Adrenal gland (tissue), 12 donors: ENCODE measurements around the gene DNAJB2. TPM values are rescaled to one million over a fixed set of nuclear protein-coding genes. Genes with fewer than 3 reads are reported as not detected.
"Not testable (repeated sequence)": the region's sequence is repeated elsewhere in the genome, so short reads cannot be mapped to it uniquely, and the experiment has no call there.

Source experiments
- DNase-seq, 7 donors: peaks; one replicate each; pipeline ENCODE4 v3.0.0-alpha.2; 2019 to 2020
- H3K27ac ChIP-seq, 5 donors: fragments of 200-600 bp; sonication (generic) in 4 of 5; 1 replicate in 3 of 5; 2 replicates in 2 of 5; pipeline versions ENCODE4 v1.5.1 to v1.8.0; 2016 to 2020; ENCODE audit warnings: mild to moderate bottlenecking in 1 of 5
- H3K27me3 ChIP-seq: fragments of 200-600 bp; 2 replicates; pipeline ENCODE4 v1.8.0; 2021
- H3K36me3 ChIP-seq, 2 donors: fragments of 200-600 bp; replicated peaks in 1 of 2; 1 replicate in 1 of 2; 2 replicates in 1 of 2; pipeline versions ENCODE4 v1.5.1 to v1.8.0; 2018 to 2022
- H3K4me1 ChIP-seq, 2 donors: fragments of 200-600 bp; replicated peaks in 1 of 2; 1 replicate in 1 of 2; 2 replicates in 1 of 2; pipeline versions ENCODE4 v1.5.1 to v1.8.0; 2018 to 2021
- H3K4me3 ChIP-seq, 4 donors: fragments of 200-600 bp; sonication (generic) in 3 of 4; one replicate each; pipeline ENCODE4 v1.5.1; 2016 to 2018
- H3K9me3 ChIP-seq, 3 donors: fragments of 200-600 bp; sonication (generic) in 1 of 3; replicated peaks in 1 of 3; 1 replicate in 2 of 3; 2 replicates in 1 of 3; pipeline versions ENCODE4 v1.5.1 to v1.8.0; 2016 to 2021
- CTCF ChIP-seq, 6 experiments: fragments of 450-650 bp in 4 of 6; fragments of 200-600 bp in 2 of 6; sonication (generic) in 1 of 6; IDR thresholded peaks; 1 replicate in 5 of 6; 2 replicates in 1 of 6; pipeline versions ENCODE4 v1.5.1 to v1.8.0; 2016 to 2021; ENCODE audit warnings: antibody characterized with exemption in 6 of 6, mild to moderate bottlenecking in 2 of 6, moderate library complexity in 1 of 6
- POLR2A ChIP-seq, 2 donors: fragments of 450-650 bp; IDR thresholded peaks; one replicate each; pipeline ENCODE4 v1.6.1; 2017; ENCODE audit warnings: antibody characterized with exemption in 2 of 2, mild to moderate bottlenecking in 2 of 2, moderate library complexity in 1 of 2
- WGBS, 4 donors: extraction: QIAGEN DNeasy Blood & Tissue Kit in 2 of 4; methylation state at CpG; one replicate each; pipeline versions ENCODE4 v1.1.5 to v1.1.7; 2013 to 2017; 5-methylcytosine and 5-hydroxymethylcytosine counted together
- intact Hi-C, 2 donors: fragments of 100-400 bp; cut with DNase I; formaldehyde crosslinking; loops; one replicate each; pipeline versions ENCODE4 v1.14.1 to v1.15.0; 2022 to 2023
- polyA plus RNA-seq, 3 donors: library from polyadenylated mRNA; stranded (reverse); fragments of 200-250 nt in 2 of 3; fragments of 350-450 nt in 1 of 3; fragmentation: Illumina TruSeq in 1 of 3; extraction: RNeasy Lipid Tissue Mini Kit (QIAGEN cat#74804) in 1 of 3; gene quantifications; one replicate each; pipeline ENCODE4 v1.2.3, GENCODE V29; 2013 to 2014
- total RNA-seq, 9 donors: library from RNA; depleted of rRNA in 4 of 9; stranded (reverse); fragments of >200 nt in 4 of 9; fragments of 120-200 nt in 1 of 9; fragmentation: NEBNext Ultra II Directional in 1 of 9; extraction: Animal tissue kit (Norgen Biotek cat#: 25700) in 1 of 9; gene quantifications; one replicate each; pipeline versions ENCODE4 v1.1.0 to v1.2.4, GENCODE V29; 2013 to 2023
- donor health status: healthy with polysubstance abuse.
- donor health status: Bipolar disorder and iron deficiency.
- donor health status: DM: yes; HTN: yes; CAD: no.
- donor health status: DM: no; HTN: no; CAD: no.
- donor health status: DM: no; HTN: no; CAD: no.
- donor health status: DM: yes; HTN: yes; CAD: no.

The DNAJB2 gene
- total and polyA plus RNA-seq, 12 donors: 80.6 to 201 (median 137) TPM

GRCh38 chr2:219309278-219309677 is 30.1 kb downstream of the DNAJB2 start, which contains the start of gene PTPRN:
Gene PTPRN, minus strand, starts transcription at chr2:219309401. Its CDS starts 69 bp downstream, at chr2:219309332.
- Histone ChIP-seq H3K4me1 (no peaks in the 10 kb centered on the region), H3K27me3 (peaks cover 12% of the 10 kb centered on the region), H3K4me3 (peak within 1 kb of the TSS in 1 of 4 donors; percentile 36), H3K27ac (peak within 1 kb of the TSS in 1 of 5 donors; percentile 74), H3K9me3 (no peaks in the 10 kb centered on the region), H3K36me3 (no peaks in the 10 kb centered on the region)
- intact Hi-C loops: loop anchor here in 1 of 2 donors (10.0 kb wide), 1 partner anchor 254 kb away; no protein-coding TSS in a partner anchor
- TF ChIP-seq POLR2A (IDR thresholded peaks at IDR 0.05): no peak
- DNase-seq: peak in 2 of 7 donors; percentile 35 to 89
- 3 to 6% (median 3%) methylated on average over 13 to 37 of the region's 37 CpGs for WGBS, 4 donors

- WGBS, 4 donors: 85 to 89% (median 87%) methylated on average over 20 to 49 of the region's 49 CpGs
These were observed 33.6 kb downstream of the DNAJB2 start for GRCh38 chr2:219312683-219313263.

GRCh38 chr2:219314804-219315468 is 35.8 kb downstream of the DNAJB2 start:
- Histone ChIP-seq H3K27me3 (peaks cover 6% of the 10 kb centered on the region), H3K4me1 (no peaks in the 10 kb centered on the region), H3K27ac (no peak overlapping the region), H3K36me3 (no peaks in the 10 kb centered on the region), H3K9me3 (no peaks in the 10 kb centered on the region), H3K4me3 (no peak overlapping the region)
- TF ChIP-seq CTCF (IDR thresholded peaks at IDR 0.05) (no peak), POLR2A (IDR thresholded peaks at IDR 0.05) (no peak)
- WGBS, 4 donors: 83 to 91% (median 87%) methylated on average over 16 of the region's 16 CpGs
- DNase-seq: no peak
- intact Hi-C loops: no loop called here

More at GRCh38 chr2:219312683-219313263, 33.6 kb downstream of the DNAJB2 start:
- H3K27me3 ChIP-seq: peaks cover 12% of the 10 kb centered on the region
- H3K36me3 ChIP-seq, H3K4me3 ChIP-seq, H3K27ac ChIP-seq, H3K9me3 ChIP-seq, H3K4me1 ChIP-seq, intact Hi-C loops: not testable (repeated sequence)
- peak in 1 of 7 donors; percentile 27 for DNase-seq

- intact Hi-C loops: no loop called here
- DNase-seq: no peak
- Histone ChIP-seq H3K9me3 (no peaks in the 10 kb centered on the region), H3K36me3 (no peaks in the 10 kb centered on the region), H3K27me3 (no peaks in the 10 kb centered on the region), H3K4me3 (no peak overlapping the region), H3K27ac (no peak overlapping the region), H3K4me1 (no peaks in the 10 kb centered on the region)
- TF ChIP-seq CTCF (IDR thresholded peaks at IDR 0.05): no peak
- WGBS, 4 donors: 47 to 61% (median 57%) methylated on average over 4 of the region's 4 CpGs
These were observed 44.3 kb downstream of the DNAJB2 start for GRCh38 chr2:219323434-219323833.

- TF ChIP-seq POLR2A (IDR thresholded peaks at IDR 0.05) (no peak), CTCF (IDR thresholded peaks at IDR 0.05) (no peak)
- DNase-seq: no peak
- intact Hi-C loops: no loop called here
- H3K9me3 ChIP-seq: no peaks in the 10 kb centered on the region
- no peaks in the 10 kb centered on the region for H3K4me1 ChIP-seq
- 69 to 74% (median 70%) methylated on average over 4 of the region's 4 CpGs for WGBS, 4 donors
- H3K27ac ChIP-seq: no peak overlapping the region
- H3K36me3 ChIP-seq: no peaks in the 10 kb centered on the region
- H3K27me3 ChIP-seq: no peaks in the 10 kb centered on the region
- no peak overlapping the region for H3K4me3 ChIP-seq
These were observed 46.0 kb downstream of the DNAJB2 start for GRCh38 chr2:219325136-219325535.
